GM21423 (cell line): ENCODE data around the gene PCDHGB3.
A peak's percentile ranks its signal among the peaks of the same experiment; 100 is the strongest.
"Not testable (repeated sequence)": the region's sequence is repeated elsewhere in the genome, so short reads cannot be mapped to it uniquely, and the experiment has no call there.

Source experiments
- ATAC-seq: cut with Tn5 transposase; IDR thresholded peaks from one replicate; pipeline ENCODE4 v1.9.1; 2021; ENCODE audit warnings: mild to moderate bottlenecking, moderate library complexity; ENCODE audit not compliant: unreplicated experiment

PCDHGB3 gene

GRCh38 chr5:141389153-141390042, 19.4 kb downstream of the PCDHGB3 start:
- ATAC-seq, result no peak

DNA sequence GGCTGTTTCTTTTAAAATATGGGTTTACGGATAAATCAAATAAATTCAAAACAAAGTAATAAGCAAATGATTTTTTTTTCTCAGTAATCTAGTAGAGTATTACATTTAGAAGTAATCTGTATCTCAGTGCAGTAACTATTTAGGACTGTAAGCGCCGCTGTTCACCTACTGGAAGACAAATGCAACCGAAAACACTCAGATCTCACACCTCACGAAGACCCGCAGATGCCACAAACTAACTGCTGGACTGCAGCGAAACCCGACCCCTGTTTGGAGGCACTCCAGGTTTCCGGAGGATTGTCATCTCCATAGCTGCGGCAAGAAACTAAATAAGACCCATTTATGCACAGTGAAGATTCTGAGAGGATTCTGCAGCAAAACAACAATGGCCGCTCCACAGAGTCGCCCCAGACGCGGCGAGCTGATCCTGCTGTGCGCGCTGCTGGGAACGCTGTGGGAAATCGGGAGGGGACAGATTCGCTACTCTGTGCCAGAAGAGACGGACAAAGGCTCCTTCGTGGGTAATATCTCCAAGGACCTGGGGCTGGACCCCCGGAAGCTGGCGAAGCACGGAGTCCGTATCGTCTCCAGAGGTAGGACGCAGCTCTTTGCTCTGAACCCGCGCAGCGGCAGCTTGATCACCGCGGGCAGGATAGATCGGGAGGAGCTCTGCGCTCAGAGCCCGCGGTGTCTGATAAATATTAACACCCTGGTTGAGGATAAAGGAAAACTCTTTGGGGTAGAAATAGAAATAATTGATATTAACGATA, 22.6 kb downstream of the PCDHGB3 start, which contains the start of gene PCDHGA8:
TSS of gene PCDHGA8 (plus strand) at position 205 of the 770 bp plus-strand sequence. CDS start at position 386, 181 bp downstream.
- no peak for ATAC-seq

GRCh38 chr5:141393267-141393666, 23.2 kb downstream of the PCDHGB3 start:
- ATAC-seq, result no peak

- not testable (repeated sequence) for ATAC-seq
Measured at GRCh38 chr5:141394401-141395187, 24.6 kb downstream of the PCDHGB3 start.

GRCh38 chr5:141397756-141398551, 27.9 kb downstream of the PCDHGB3 start, which contains the start of gene PCDHGB5:
Gene PCDHGB5, plus strand, starts transcription at chr5:141397947. Its CDS starts 181 bp downstream, at chr5:141398128.
- ATAC-seq, result peak; percentile 90

DNA sequence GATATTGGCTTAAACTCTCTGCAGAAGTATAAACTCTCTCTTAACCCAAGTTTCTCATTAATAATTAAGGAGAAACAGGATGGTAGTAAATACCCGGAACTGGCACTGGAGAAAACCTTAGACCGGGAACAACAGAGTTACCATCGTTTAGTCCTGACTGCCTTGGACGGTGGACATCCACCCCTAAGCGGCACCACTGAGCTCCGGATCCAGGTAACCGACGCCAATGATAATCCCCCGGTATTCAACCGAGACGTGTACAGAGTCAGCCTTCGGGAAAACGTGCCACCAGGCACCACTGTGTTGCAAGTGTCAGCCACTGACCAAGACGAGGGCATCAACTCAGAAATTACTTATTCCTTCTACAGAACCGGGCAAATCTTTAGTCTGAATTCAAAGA, 28.6 kb downstream of the PCDHGB3 start:
- ATAC-seq, result no peak

DNA sequence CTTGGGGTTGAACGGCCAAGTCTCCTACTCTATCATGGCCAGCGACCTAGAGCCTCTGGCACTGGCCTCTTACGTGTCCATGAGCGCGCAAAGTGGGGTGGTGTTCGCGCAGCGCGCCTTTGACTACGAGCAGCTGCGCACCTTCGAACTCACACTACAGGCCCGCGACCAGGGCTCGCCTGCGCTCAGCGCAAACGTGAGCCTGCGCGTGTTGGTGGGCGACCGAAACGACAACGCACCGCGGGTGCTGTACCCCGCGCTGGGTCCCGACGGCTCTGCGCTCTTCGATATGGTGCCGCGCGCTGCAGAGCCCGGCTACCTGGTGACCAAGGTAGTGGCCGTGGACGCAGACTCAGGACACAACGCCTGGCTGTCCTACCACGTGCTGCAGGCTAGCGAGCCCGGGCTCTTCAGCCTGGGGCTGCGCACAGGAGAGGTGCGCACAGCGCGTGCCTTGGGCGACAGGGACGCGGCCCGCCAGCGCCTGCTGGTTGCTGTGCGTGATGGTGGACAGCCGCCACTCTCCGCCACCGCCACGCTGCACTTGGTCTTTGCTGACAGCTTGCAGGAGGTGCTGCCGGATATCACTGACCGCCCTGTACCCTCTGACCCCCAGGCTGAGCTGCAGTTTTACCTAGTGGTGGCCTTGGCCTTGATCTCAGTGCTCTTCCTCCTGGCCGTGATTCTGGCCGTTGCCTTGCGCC, 29.7 kb downstream of the PCDHGB3 start:
- no peak for ATAC-seq

DNA sequence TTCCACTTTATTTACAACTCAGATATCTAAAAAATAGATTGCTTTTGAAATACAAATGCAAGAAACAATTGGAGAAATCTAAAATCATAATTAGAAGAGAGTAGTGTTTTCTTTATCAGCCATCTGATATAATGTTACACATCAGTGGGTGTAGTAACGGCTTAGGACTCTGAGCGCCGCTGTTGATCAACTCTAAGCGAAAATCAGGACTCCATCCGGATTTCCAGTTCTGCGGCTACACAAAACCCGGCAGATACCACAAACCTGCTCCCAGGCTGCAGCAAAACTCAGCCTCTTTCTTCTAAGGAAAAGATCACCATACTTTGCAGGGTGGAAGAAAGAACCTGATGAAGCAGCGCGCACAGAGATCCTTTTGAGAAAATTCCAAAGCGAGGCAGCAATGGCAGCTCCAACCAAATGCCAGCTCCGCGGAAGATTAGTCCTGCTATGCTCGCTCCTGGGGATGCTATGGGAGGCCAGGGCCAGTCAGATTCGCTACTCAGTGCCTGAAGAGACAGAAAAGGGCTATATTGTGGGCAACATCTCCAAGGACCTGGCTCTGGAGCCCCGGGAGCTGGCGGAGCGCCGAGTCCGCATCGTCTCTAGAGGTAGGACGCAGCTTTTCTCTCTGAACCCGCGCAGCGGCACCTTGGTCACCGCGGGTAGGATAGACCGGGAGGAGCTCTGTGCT, 32.7 kb downstream of the PCDHGB3 start, which contains the start of gene PCDHGA9:
TSS of gene PCDHGA9 (plus strand) at position 226 of the 691 bp plus-strand sequence. CDS start at position 401, 175 bp downstream.
- no peak for ATAC-seq

GRCh38 chr5:141403387-141403786, 33.3 kb downstream of the PCDHGB3 start:
- ATAC-seq, result no peak

DNA sequence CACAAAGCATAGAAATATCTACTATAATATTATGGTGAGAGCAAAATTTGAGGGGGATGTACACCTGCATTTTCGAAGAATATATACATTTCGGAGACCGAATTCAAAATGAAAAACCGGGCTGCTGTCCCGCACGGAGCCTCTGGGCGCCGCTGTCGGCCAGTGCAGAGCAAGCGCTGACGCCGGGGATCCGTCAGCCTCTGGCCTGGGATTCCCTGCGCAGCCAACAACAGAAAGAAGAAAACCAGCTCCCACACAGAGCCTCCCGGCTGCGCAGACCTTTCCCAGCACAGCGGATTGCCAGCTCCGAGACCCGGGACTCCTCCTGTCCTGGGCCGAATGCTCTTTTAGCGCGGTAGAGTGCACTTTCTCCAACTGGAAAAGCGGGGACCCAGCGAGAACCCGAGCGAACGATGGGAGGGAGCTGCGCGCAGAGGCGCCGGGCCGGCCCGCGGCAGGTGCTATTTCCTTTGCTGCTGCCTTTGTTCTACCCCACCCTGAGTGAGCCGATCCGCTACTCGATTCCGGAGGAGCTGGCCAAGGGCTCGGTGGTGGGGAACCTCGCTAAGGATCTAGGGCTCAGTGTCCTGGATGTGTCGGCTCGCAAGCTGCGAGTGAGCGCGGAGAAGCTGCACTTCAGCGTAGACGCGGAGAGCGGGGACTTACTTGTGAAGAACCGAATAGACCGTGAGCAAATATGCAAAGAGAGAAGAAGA, 37.9 kb downstream of the PCDHGB3 start, which contains the start of gene PCDHGB6:
TSS of gene PCDHGB6 (plus strand) at position 232 of the 716 bp plus-strand sequence. CDS start at position 414, 182 bp downstream.
- peak; percentile 51 for ATAC-seq

DNA sequence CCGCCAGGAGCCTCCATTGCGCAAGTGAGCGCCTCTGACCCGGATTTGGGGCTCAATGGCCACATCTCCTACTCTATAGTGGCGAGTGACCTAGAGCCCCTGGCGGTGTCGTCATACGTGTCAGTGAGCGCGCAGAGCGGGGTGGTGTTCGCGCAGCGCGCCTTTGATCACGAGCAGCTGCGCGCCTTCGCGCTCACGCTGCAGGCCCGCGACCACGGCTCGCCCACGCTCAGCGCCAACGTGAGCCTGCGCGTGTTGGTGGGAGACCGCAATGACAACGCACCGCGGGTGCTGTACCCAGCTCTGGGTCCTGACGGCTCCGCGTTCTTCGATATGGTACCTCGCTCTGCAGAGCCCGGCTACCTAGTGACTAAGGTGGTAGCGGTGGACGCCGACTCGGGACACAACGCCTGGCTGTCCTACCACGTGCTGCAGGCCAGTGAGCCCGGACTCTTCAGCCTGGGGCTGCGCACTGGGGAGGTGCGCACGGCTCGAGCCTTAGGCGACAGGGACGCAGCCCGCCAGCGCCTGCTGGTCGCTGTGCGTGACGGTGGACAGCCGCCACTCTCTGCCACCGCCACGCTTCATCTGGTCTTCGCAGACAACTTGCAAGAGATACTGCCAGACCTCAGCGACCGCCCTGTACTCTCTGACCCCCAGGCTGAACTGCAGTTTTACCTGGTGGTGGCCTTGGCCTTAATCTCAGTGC, 39.7 kb downstream of the PCDHGB3 start:
- ATAC-seq, result no peak

DNA sequence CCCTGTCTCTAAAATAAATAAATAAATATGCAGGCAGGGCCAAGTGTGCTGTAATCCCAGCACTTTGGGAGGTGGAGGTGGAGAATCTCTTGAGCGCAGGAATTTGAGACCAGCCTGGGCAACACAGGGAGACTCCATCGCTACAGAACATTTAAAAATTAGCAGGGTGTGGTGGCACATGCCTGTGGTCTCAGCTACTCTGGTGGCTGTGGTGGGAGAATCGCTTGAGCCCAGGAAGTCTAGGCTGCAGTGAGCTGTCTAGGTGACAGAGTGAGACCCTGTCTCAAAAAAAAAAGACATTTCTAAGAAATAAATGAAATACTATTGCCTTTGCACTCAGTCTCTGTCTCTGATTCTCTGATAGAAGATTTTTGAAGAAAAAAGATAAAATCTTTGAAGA, 41.5 kb downstream of the PCDHGB3 start:
- no peak for ATAC-seq

DNA sequence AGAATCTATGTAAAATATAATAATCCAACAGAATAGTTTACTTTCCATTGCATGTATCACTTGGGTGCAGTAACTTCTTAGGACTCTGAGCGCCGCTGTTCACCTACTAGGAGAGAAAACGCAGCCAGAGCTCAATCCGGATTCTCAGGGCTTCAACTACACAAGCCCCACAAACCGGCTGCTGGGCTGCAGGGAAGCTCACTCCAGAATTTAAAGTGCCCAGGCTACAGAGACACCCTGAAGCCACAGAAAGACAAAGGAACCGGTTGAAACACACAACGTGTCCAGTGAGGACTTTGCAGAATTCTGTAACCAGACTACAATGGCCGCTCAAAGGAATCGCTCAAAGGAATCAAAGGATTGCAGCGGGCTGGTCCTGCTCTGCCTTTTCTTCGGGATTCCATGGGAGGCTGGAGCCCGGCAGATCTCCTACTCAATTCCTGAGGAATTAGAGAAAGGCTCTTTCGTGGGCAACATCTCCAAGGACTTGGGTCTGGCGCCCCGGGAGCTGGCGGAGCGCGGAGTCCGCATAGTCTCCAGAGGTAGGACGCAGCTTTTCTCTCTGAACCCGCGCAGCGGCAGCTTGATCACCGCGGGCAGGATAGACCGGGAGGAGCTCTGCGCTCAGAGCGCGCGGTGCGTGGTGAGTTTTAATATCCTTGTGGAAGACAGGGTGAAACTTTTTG, 43.0 kb downstream of the PCDHGB3 start, which contains the start of gene PCDHGA10:
TSS of gene PCDHGA10 (plus strand) at position 134 of the 686 bp plus-strand sequence. CDS start at position 323, 189 bp downstream.
- peak; percentile 76 for ATAC-seq

DNA sequence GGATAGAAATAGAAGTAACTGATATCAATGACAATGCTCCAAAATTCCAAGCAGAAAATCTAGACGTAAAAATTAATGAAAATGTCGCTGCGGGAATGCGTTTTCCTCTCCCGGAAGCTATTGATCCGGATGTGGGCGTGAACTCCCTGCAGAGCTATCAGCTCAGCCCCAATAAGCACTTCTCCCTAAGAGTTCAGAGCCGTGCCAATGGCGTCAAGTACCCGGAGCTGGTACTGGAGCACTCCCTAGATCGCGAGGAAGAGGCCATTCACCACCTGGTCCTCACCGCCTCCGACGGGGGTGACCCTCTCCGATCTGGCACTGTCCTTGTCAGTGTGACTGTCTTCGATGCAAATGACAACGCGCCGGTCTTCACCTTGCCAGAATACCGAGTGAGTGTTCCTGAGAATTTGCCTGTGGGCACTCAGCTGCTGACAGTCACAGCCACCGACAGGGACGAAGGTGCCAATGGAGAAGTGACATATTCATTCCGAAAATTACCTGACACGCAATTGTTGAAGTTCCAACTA, 43.6 kb downstream of the PCDHGB3 start:
- no peak for ATAC-seq

DNA sequence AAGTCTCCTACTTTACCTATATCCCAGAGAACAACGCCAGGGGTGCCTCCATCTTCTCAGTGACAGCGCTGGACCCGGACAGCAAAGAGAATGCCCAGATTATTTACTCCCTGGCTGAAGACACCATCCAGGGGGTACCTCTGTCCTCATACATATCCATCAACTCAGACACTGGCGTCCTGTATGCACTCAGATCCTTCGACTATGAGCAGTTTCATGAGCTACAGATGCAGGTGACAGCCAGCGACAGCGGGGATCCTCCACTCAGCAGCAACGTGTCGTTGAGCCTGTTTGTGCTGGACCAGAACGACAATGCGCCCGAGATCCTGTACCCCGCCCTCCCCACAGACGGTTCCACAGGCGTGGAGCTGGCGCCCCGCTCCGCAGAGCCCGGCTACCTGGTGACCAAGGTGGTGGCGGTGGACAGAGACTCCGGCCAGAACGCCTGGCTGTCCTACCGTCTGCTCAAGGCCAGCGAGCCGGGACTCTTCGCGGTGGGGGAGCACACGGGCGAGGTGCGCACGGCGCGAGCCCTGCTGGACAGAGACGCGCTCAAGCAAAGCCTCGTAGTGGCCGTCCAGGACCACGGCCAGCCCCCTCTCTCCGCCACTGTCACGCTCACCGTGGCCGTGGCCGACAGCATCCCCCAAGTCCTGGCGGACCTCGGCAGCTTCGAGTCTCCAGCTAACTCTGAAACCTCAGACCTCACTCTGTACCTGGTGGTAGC, 44.7 kb downstream of the PCDHGB3 start:
- ATAC-seq, result not testable (repeated sequence)

DNA sequence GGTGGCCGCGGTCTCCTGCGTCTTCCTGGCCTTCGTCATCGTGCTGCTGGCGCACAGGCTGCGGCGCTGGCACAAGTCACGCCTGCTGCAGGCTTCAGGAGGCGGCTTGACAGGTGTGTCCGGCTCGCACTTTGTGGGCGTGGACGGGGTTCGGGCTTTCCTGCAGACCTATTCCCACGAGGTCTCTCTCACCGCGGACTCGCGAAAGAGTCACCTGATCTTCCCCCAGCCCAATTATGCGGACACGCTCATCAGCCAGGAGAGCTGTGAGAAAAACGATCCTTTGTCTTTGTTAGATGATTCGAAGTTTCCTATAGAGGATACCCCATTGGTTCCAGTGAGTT, 45.2 kb downstream of the PCDHGB3 start:
- not testable (repeated sequence) for ATAC-seq
